Gastroesophageal sphincter (tissue), 4 donors: ENCODE data around the gene MEOX2. TPM values are rescaled to one million over a fixed set of nuclear protein-coding genes. Genes with fewer than 3 reads are reported as not detected.

ENCODE experiments used
- ATAC-seq: fragments of 150-250 bp; one replicate; pipeline ENCODE4 v1.9.1; 2016; ENCODE audit warnings: mild to moderate bottlenecking, moderate library complexity
- H3K27ac ChIP-seq, 4 donors: fragments of 200-600 bp; sonication (generic) in 3 of 4; 1 replicate in 3 of 4; 2 replicates in 1 of 4; pipeline ENCODE4 v1.5.1; 2016 to 2019
- H3K27me3 ChIP-seq: fragments of 200-600 bp; sonication (generic); one replicate; pipeline ENCODE4 v1.5.1; 2019
- H3K36me3 ChIP-seq, 2 donors: fragments of 200-600 bp; sonication (generic); one replicate each; pipeline ENCODE4 v1.5.1; 2019; ENCODE audit warnings: control low read depth in 1 of 2
- H3K4me1 ChIP-seq, 3 donors: fragments of 200-600 bp; sonication (generic); 1 replicate in 2 of 3; 2 replicates in 1 of 3; pipeline ENCODE4 v1.5.1; 2016 to 2019; ENCODE audit warnings: control low read depth in 2 of 3
- H3K4me3 ChIP-seq, 2 donors: fragments of 200-600 bp; sonication (generic); one replicate each; pipeline ENCODE4 v1.5.1; 2019; ENCODE audit warnings: mild to moderate bottlenecking in 1 of 2, moderate library complexity in 1 of 2
- H3K9me3 ChIP-seq, 3 donors: fragments of 200-600 bp; sonication (generic); one replicate each; pipeline ENCODE4 v1.5.1; 2017 to 2019; ENCODE audit warnings: control low read depth in 2 of 3
- CTCF ChIP-seq, 4 experiments: fragments of 200-600 bp in 2 of 4; fragments of 450-650 bp in 2 of 4; sonication (generic) in 1 of 4; IDR thresholded peaks; one replicate each; pipeline ENCODE4 v1.5.1; 2017 to 2019; ENCODE audit warnings: antibody characterized with exemption in 4 of 4, mild to moderate bottlenecking in 2 of 4, moderate library complexity in 2 of 4
- EP300 ChIP-seq: sonication (generic); formaldehyde crosslinking; IDR thresholded peaks from one replicate; pipeline ENCODE4 v1.6.1; 2017; ENCODE audit warnings: antibody characterized with exemption, mild to moderate bottlenecking
- POLR2A ChIP-seq, 2 donors: fragments of 450-650 bp; IDR thresholded peaks; one replicate each; pipeline ENCODE4 v1.6.1; 2017; ENCODE audit warnings: antibody characterized with exemption in 2 of 2, mild to moderate bottlenecking in 2 of 2, moderate library complexity in 1 of 2
- POLR2AphosphoS5 ChIP-seq: sonication (generic); formaldehyde crosslinking; IDR thresholded peaks from one replicate; pipeline ENCODE4 v1.6.1; 2017; ENCODE audit warnings: antibody characterized with exemption
- WGBS, 2 donors: methylation state at CpG; one replicate each; pipeline ENCODE4 v1.1.5; 2018; ENCODE audit warnings: low coverage in 1 of 2; 5-methylcytosine and 5-hydroxymethylcytosine counted together
- total RNA-seq, 4 donors: library from RNA; depleted of rRNA; stranded (reverse); fragments of >200 nt; gene quantifications; one replicate each; pipeline ENCODE4 v1.1.0, GENCODE V29; 2016

The MEOX2 gene
- total RNA-seq, result 10 to 100 TPM in 2 of 4 donors, 1 to 10 TPM in 2; 4.5 to 28.7 (median 12.5) TPM

GRCh38 chr7:15686295-15686956 is at the start of gene MEOX2:
Gene MEOX2, minus strand, starts transcription at chr7:15686683. Its CDS starts 281 bp downstream, at chr7:15686402.
- WGBS, 2 donors, result 0 to 4% methylated on average over 2 to 22 of the region's 32 CpGs
- H3K9me3 ChIP-seq, result no peaks in the 10 kb centered on the region
- TF ChIP-seq EP300, result no peak
- peak in 1 of 2 donors; percentile 26 for TF ChIP-seq POLR2A (IDR thresholded peaks at IDR 0.05)
- TF ChIP-seq CTCF (IDR thresholded peaks at IDR 0.05), result peak in 3 of 4 experiments; percentile 18 to 24 (median 21)
- peak; percentile 77 for TF ChIP-seq POLR2AphosphoS5

DNA sequence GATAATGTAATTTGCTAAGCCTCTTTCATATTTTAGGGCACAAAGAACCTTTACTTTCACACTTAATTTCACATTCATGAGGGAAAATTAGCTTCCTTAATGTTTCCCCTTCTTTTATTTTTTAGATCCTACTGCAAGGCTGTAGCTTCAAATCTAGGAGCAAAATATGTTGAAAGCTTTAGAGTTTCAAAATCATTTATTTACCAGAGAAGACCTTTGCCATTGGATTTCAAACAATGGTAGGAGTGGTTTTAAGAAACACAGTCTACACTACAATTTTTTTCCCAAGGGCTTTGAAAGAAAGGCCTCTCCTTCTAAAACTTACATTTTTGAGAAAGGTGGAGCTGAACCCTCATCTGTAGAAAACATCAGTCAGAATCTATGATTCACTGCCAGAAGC is 43.3 kb upstream of the MEOX2 start:
- Histone ChIP-seq H3K36me3 (no peaks in the 10 kb centered on the region), H3K27ac (no peak overlapping the region)
- no peak for TF ChIP-seq POLR2A (IDR thresholded peaks at IDR 0.05)
- TF ChIP-seq POLR2AphosphoS5, result no peak
- TF ChIP-seq EP300, result no peak
- TF ChIP-seq CTCF (IDR thresholded peaks at IDR 0.05), result no peak

More at GRCh38 chr7:15686295-15686956, at the start of gene MEOX2:
- Histone ChIP-seq H3K4me1 (peaks cover 0 to 29% (median 0%) of the 10 kb centered on the region in 3 donors), H3K4me3 (peak within 1 kb of the TSS; percentile 61 to 63), H3K27me3 (peaks cover 65% of the 10 kb centered on the region), H3K36me3 (no peaks in the 10 kb centered on the region), H3K27ac (peak within 1 kb of the TSS; percentile 49 to 86 (median 84))
- ATAC-seq, result peak; percentile 90

GRCh38 chr7:15725051-15725450 is 38.6 kb upstream of the MEOX2 start:
- 85 to 100% methylated on average over 1 to 3 of the region's 3 CpGs for WGBS, 2 donors
- ATAC-seq, result no peak
- H3K4me3 ChIP-seq, result no peak overlapping the region
- no peaks in the 10 kb centered on the region for H3K9me3 ChIP-seq
- no peaks in the 10 kb centered on the region for H3K4me1 ChIP-seq
- TF ChIP-seq EP300, result no peak
- no peak for TF ChIP-seq CTCF (IDR thresholded peaks at IDR 0.05)
- no peak for TF ChIP-seq POLR2A (IDR thresholded peaks at IDR 0.05)
- no peak overlapping the region for H3K27ac ChIP-seq
- H3K27me3 ChIP-seq, result no peaks in the 10 kb centered on the region
- H3K36me3 ChIP-seq, result no peaks in the 10 kb centered on the region

More for the DNA sequence above, 43.3 kb upstream of the MEOX2 start:
- ATAC-seq, result no peak
- no peaks in the 10 kb centered on the region for H3K9me3 ChIP-seq
- H3K4me1 ChIP-seq, result no peaks in the 10 kb centered on the region
- H3K27me3 ChIP-seq, result no peaks in the 10 kb centered on the region
- H3K4me3 ChIP-seq, result no peak overlapping the region

DNA sequence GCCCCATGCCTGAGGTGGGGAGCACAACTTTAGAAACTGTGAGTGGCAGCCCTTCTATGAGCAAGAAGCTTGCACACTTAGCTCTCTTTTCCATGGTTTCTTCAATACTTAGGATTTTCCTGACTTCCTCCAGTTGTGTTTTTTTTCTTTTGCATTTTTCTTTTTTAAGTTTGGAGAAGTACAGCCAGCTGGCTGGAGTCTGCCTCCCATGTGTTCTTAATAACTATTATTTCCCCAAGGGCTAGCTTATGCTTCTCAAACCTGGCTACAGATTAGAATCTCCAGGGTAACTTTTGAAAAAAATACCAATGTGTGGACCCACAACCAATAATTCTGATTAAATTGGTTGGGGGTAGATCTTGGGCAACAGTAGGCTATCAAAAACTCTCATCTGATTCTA is 37.4 kb upstream of the MEOX2 start:
- H3K27ac ChIP-seq, result no peak overlapping the region
- TF ChIP-seq EP300 (no peak), CTCF (IDR thresholded peaks at IDR 0.05) (no peak), POLR2AphosphoS5 (no peak), POLR2A (IDR thresholded peaks at IDR 0.05) (no peak)
- H3K36me3 ChIP-seq, result no peaks in the 10 kb centered on the region
- no peak overlapping the region for H3K4me3 ChIP-seq
- ATAC-seq, result no peak
- no peaks in the 10 kb centered on the region for H3K27me3 ChIP-seq
- no peaks in the 10 kb centered on the region for H3K9me3 ChIP-seq
- no peaks in the 10 kb centered on the region for H3K4me1 ChIP-seq

DNA sequence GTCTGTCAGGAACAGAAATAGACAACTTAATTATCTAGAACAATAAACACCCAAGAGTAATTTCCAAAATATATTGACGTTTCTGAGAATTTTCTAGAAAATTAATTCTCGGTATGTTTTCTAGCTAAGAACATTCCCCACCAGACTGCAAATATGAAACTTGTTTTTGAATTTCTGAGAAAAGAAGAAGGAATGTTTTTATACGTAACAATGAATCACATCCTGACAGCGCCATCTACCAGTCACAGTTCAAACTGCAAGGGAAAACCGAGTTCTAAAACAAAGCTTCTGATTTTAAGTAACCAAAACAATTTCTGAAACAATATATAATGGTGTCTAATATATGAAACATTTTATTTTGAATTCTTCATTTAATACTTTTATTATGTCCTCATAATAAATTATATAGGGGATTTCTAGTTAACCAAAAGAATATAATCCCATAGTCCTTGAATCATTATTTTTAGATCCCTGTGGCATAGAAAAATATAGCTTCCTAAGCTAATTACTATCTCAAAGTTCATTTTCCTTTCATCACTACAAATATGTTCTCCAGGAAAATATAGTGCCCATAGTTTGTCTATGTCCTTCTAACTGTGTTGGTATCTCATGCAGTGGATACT is 34.5 kb upstream of the MEOX2 start:
- H3K4me3 ChIP-seq, result no peak overlapping the region
- 46 to 58% methylated on average over 5 of the region's 5 CpGs for WGBS, 2 donors
- H3K4me1 ChIP-seq, result no peaks in the 10 kb centered on the region
- no peak for TF ChIP-seq EP300
- TF ChIP-seq CTCF (IDR thresholded peaks at IDR 0.05), result peak; percentile 61 to 69 (median 68)
- TF ChIP-seq POLR2AphosphoS5, result no peak
- TF ChIP-seq POLR2A (IDR thresholded peaks at IDR 0.05), result no peak
- H3K27ac ChIP-seq, result no peak overlapping the region
- no peak for ATAC-seq
- no peaks in the 10 kb centered on the region for H3K36me3 ChIP-seq
- H3K27me3 ChIP-seq, result no peaks in the 10 kb centered on the region
- H3K9me3 ChIP-seq, result no peaks in the 10 kb centered on the region
